GM19043 (cell line): ENCODE data around the gene HSPB9.

Experiments used
- ATAC-seq: cut with Tn5 transposase; IDR thresholded peaks from one replicate; pipeline ENCODE4 v1.9.1; 2021; ENCODE audit warnings: low read depth; ENCODE audit not compliant: unreplicated experiment

Gene HSPB9

GRCh38 chr17:42122371-42123303, at the start of gene HSPB9:
Gene HSPB9 (plus strand): TSS chr17:42122804. CDS start chr17:42122851, 47 bp downstream.
- no peak for ATAC-seq

GRCh38 chr17:42075789-42076188, 46.8 kb upstream of the HSPB9 start:
- no peak for ATAC-seq

GRCh38 chr17:42076797-42077559, 45.6 kb upstream of the HSPB9 start:
- no peak for ATAC-seq

GRCh38 chr17:42077755-42078154, 44.8 kb upstream of the HSPB9 start:
- ATAC-seq: no peak

GRCh38 chr17:42078396-42079043, 44.1 kb upstream of the HSPB9 start:
- no peak for ATAC-seq

GRCh38 chr17:42079541-42079940, 43.1 kb upstream of the HSPB9 start:
- no peak for ATAC-seq

GRCh38 chr17:42081516-42082129, 41.0 kb upstream of the HSPB9 start:
- ATAC-seq: no peak

GRCh38 chr17:42087042-42087701, 35.4 kb upstream of the HSPB9 start:
- ATAC-seq: no peak

GRCh38 chr17:42087736-42088705, 34.6 kb upstream of the HSPB9 start:
- ATAC-seq: no peak

GRCh38 chr17:42088736-42089135, 33.9 kb upstream of the HSPB9 start:
- no peak for ATAC-seq

- ATAC-seq: no peak
Measured at GRCh38 chr17:42090964-42091790, 31.4 kb upstream of the HSPB9 start.

GRCh38 chr17:42092939-42093338, 29.7 kb upstream of the HSPB9 start:
- no peak for ATAC-seq

- ATAC-seq: no peak
Measured at GRCh38 chr17:42094375-42095069, 28.1 kb upstream of the HSPB9 start.

GRCh38 chr17:42096360-42097111, 26.1 kb upstream of the HSPB9 start:
- no peak for ATAC-seq

- ATAC-seq: no peak
Measured at GRCh38 chr17:42097691-42098631, 24.6 kb upstream of the HSPB9 start, which contains the start of gene ZNF385C. Gene ZNF385C (minus strand): TSS chr17:42098473. CDS start chr17:42063056, 35,417 bp downstream.
